NCI-H2227 treated with DMSO at 0.1 percent for 48 hours (cell line): ENCODE measurements around the gene IL15RA.
"Not testable (repeated sequence)": the region's sequence is repeated elsewhere in the genome, so short reads cannot be mapped to it uniquely, and the experiment has no call there.

ENCODE experiments used
- DNase-seq: peaks from one replicate; lab custom pipeline; 2025; lab: John Stamatoyannopoulos, UW

The IL15RA gene

GRCh38 chr10:6005856-6006395 is 28.6 kb upstream of the IL15RA start:
- no peak for DNase-seq

- not testable (repeated sequence) for DNase-seq
Measured at GRCh38 chr10:6005161-6005804, 27.9 kb upstream of the IL15RA start.

GRCh38 chr10:6002809-6003510 is 25.6 kb upstream of the IL15RA start:
- DNase-seq, result no peak

- no peak for DNase-seq
Measured at GRCh38 chr10:5999440-6000165, 22.3 kb upstream of the IL15RA start.

- DNase-seq, result no peak
Measured at GRCh38 chr10:5996696-5997095, 19.4 kb upstream of the IL15RA start.

- DNase-seq, result no peak
Measured at GRCh38 chr10:5992398-5992797, 15.1 kb upstream of the IL15RA start.

GRCh38 chr10:5991708-5992107 is 14.4 kb upstream of the IL15RA start:
- DNase-seq, result no peak

- no peak for DNase-seq
Measured at GRCh38 chr10:5989756-5990155, 12.4 kb upstream of the IL15RA start.

- DNase-seq, result no peak
Measured at GRCh38 chr10:5988336-5988920, 11.1 kb upstream of the IL15RA start.

GRCh38 chr10:5987747-5988146 is 10.4 kb upstream of the IL15RA start:
- no peak for DNase-seq

GRCh38 chr10:5985029-5985428 is 7.7 kb upstream of the IL15RA start:
- DNase-seq, result no peak

GRCh38 chr10:5983774-5984173 is 6.4 kb upstream of the IL15RA start:
- no peak for DNase-seq

- no peak for DNase-seq
Measured at GRCh38 chr10:5981529-5981928, 4.2 kb upstream of the IL15RA start.

GRCh38 chr10:5978230-5978489 is 817 bp upstream of the IL15RA start:
- no peak for DNase-seq

GRCh38 chr10:5976512-5977470 is 552 bp downstream of the IL15RA start:
- DNase-seq, result no peak

- DNase-seq, result no peak
Measured at GRCh38 chr10:5975641-5976473, 1.5 kb downstream of the IL15RA start.

GRCh38 chr10:5973069-5973468 is 4.3 kb downstream of the IL15RA start:
- DNase-seq, result no peak

- no peak for DNase-seq
Measured at GRCh38 chr10:5971886-5972285, 5.5 kb downstream of the IL15RA start.

GRCh38 chr10:5971315-5971832 is 6.0 kb downstream of the IL15RA start:
- no peak for DNase-seq

- DNase-seq, result no peak
Measured at GRCh38 chr10:5970527-5970926, 6.8 kb downstream of the IL15RA start.
